ENCODE measurements around the gene EEFSEC.
A peak's percentile ranks its signal among the peaks of the same experiment; 100 is the strongest.

EEFSEC gene

DNA sequence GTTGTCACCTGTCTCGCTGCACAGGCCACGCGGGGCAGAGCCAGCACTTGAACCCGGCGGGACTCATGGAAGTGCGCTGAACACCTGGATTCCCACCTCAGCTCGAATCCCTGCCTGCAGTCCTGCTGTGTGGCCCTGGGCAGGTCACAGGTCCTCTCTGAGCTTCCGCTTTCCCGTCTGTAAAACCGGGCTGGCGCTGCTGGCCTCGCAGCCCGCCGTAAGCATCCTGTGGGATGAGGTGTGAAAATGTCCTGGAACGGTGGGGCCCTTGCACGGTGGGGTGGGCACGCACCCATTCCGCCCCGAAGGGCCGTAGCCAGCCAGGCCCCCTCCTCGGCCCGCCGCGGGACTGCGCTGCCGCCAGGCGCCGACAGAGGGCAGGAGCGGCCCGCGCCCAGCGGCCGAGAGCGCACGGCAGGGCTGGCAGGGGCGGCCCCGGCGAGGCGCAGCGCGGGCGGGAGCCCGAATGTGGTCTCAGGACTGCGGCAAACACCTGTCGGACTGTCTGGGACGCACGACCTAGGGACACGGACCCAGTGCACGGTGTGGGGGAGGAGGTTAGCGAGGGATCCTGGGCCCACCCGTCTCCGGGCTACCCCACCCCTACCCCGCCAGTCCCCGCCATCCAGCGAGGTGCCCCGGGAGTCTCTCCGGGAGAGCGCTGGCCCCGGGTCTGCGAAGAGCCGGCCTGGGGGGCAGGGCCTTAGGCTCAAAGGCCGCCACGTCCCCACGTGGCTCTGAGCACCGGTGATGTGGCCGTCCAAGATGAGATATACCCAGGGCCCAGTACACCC lies 273.0 kb downstream of the EEFSEC start:
- peak; percentile 38 for DNase-seq (ENCODE audit: low read depth in 2 of 2)

DNA sequence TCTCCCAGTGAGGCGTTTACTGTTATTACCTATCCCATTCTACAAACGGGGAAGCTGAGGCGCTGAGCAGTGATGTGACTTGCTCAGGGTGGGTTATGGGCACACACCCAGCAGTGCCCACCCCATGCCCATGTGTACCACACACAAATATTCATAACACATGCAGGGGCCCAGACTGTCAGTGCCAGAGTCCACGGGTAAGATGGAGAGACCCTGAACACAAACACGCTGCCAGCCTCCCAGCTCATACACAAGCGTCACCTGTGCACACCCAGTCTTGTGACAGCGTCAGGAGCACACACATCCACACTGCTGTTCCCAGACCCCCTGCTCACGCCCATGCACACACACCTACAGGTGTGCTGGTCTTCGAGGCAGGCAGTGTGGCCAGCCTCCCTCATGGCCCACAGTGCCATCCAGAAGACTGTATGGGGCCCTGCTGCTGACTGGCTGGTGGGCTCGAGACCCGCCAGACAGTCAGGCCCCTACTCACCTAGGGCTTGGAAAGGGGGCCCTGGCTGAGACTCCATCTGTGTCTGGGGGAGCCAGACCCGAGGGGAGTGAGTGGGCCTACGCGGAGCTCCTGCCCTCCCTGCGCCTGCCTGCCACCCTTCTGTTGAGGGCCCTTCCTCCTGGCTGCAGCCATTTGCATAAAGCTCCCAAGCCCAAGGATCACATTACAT lies 274.0 kb downstream of the EEFSEC start:
- DNase-seq (ENCODE audit: low read depth in 2 of 2) = no peak

DNA sequence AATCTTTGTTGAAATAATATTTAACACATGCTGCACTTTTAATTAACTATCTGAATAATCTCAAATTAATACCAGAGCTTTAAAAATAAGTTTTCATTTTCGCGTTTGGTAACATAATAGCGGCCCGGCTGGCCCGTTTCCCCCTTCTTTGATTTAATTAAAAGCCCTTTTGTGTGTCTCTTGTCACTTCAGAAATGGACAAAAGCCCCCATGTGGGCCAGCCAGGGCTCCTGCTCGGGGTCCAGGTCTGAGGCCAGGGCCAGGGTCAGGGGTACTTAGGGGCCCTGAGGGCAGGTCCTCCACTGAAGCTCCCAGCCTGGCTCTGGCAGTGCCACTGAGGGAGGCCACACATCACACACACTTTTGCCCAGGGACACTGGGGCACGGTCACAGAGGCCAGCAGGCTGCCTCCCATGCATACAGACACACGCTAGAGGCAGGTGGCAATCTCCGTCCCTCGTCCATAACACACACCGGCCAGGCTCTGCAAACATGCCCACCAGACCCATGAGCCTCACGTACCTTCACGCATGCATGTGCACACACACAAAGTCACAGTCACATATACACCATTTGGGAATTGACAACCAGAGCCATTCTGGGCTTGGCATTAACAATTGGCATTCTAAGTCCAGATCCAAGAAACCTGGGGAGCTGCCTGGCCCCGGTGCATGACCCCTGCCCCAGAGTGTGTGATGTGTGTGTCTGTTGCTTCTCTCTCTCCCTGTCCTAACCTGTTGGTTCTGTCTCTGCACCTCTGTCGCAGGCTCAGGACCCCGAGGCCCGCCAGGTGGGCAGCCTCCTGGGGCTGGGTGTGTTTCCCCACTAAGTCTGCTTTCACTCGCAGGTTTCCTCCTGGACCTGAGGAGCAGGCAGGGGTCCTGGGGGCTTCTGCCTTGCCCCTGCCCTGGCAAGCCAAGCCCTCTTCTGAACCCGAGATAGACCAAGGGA lies 274.9 kb downstream of the EEFSEC start:
- DNase-seq (ENCODE audit: low read depth in 2 of 2) = no peak

DNA sequence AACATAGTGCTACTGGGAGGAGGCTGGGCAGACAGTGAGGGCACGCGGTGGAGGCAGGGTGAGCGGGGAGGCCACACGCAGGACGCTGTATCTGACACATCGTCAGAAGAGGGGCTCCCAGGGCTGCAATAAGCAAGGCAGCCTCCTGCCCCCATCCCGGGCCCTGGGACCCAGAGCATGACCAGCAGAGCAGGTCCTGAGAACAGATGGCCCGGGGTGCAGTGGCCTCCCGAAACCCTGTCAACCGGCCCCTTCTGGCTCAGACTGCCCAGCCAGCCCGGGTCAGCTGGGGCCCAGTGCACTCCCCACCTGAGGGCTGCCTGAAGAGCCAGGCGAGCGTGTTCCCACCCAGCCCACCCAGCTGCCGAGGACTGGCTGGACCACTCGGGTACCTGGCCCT lies 276.0 kb downstream of the EEFSEC start:
- no peak for DNase-seq (ENCODE audit: low read depth in 2 of 2)

DNA sequence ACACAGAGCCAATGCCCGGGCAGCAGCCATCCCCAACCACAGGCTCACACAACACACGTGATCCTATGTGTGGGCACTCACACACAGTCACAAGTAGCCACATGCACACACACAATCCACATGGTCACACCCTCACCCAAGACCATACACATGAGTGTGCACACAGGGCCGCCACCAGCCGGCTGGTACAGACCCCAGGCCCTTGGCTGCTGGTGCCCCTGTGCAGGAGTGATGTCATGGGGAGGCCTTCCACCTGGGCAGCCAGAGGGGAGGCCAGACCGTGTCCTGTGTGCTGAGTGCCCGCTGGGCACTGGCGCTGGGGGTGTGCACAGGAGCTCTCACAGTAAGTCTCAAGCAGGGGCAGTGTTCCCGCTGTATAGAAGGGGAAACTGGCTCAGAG lies 276.5 kb downstream of the EEFSEC start:
- no peak for DNase-seq (ENCODE audit: low read depth in 2 of 2)

DNA sequence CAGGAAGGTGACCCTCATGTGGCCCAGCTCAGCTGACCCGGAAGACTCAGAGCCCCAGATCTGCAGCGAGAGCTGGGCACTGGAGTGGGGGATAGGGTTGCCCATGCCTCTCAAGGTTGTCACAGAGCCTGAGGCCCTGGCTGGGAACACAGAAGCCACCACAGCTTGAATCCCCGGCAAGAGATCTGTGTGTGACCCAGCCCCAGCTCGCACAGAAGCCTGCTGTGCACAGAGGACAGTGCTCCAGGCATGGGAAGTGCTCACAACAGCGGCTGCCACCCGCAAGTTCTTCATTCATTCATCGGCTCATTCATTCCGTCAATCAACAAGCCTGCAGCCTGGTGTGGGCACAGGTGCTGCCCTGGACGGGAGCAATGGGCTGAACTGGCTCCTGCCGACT lies 277.0 kb downstream of the EEFSEC start:
- no peak for DNase-seq (ENCODE audit: low read depth in 2 of 2)

DNA sequence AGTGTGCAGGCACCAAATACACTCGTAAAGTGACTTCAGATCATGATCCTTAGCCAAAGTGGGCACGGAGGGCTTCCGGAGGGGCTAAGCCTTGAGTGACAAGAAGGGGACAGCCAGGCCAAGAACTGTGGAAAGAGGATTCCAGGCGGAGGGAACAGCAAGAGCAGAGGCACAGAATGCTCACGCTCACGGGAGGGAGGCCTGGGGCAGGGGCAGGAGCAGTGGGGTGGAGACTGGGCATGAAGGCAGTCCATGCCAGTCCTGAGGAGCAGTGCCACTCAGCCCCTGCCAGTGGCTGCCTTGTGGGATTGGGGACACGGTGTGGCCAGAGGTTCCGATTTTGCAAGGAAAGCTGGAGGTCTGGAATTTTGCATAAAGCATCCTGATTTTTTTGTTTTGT lies 277.4 kb downstream of the EEFSEC start:
- no peak for DNase-seq (ENCODE audit: low read depth in 2 of 2)

DNA sequence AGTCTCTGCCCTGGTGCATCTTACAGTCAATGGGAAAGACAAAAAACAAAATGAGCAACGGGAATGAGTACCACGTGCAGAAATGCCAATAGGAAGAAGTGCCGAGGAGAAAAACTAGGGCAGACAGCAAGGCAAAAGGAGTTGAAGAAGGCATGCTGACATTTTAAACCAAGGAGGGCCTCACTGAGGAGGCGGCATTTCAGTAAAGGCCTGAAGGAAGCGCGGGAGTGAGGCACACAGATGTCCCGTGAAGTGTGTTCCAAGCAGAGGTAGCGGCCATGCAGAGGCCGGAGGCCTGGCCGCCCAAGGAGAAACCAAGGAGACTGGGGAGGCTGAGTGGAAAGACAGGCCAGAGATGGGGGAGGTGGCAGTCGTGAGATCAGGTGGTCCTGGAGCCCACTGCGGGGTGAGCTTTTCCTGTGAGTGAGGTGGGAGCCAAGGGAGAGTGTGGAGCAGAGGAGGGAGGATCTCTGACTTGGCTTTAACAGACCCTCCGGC lies 278.6 kb downstream of the EEFSEC start:
- DNase-seq (ENCODE audit: low read depth in 2 of 2) = no peak

DNA sequence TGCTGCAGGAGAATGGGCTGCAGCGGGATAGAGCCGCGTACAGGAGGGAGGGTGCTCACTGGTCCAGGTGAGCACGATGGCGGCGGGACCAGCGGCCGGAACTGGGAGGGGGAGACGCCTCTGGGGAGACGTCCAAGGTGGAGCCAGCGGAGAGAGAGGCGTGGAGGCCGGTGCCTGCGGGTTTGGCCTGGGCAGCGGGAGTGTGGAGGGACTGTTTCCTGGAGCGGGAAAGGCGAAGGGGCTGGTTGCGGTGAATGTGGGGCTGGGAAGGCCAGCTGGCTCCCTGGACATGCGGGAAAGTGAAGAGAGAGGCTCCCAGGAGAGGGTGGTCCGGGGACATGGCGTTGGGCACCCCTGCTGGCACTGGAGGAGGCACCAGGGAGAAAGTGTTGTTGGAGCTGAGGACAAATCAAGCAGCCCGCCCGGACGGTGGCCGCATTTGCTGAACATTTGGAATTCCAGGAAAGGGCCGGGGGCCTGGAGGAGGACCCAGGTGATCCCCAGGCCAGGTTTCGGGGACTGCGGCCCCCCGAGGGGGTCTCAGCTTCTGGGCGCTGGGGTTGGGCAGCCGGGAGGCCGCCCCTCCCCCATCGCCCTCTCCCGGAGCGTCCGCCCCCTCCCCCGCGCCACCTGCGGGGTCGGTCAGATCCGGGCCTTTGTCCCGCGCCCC lies 279.2 kb downstream of the EEFSEC start:
- no peak for DNase-seq (ENCODE audit: low read depth in 2 of 2)

DNA sequence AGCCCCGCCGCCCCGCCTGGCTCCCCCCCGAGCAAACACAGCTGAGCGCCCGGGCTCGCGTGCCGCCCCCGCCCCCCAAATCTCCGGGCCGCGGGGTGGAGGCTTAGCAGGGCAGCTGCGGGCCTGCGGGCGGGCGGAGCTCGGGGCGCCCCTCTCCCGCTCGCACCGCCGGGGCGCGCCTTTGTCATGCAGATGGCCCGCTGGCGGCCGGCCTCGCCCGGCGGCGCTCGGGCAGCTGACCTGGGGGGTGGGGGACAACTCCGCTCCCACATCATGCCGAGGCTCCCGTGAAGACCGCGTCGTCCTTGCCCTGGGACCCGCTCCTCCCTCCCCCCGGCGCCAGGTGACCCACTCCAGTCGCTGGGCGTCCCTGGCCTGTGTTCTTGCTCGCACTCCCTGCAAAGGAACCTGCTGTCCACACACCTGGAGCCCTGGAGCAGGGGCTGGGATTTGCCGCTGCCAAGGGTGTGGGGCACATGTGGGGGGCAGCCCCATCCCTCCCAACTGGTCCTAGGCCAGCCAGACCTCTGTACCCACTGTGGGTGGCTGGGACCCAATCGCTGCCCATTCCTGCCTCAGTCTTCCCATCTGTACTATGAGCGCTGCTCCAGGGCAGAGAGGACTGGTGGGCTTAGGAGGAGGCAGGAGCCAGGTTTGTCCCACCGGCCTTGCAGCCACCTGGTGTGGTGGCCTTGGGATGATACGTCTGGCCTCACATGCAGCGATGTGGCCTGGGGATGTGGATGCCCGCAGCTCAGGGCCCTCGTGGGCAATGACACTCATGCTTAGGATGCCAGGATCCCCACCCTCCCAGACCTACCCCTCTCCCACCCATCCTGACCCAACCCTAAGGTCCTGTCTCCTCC lies 279.9 kb downstream of the EEFSEC start:
- no peak for DNase-seq (ENCODE audit: low read depth in 2 of 2)

DNA sequence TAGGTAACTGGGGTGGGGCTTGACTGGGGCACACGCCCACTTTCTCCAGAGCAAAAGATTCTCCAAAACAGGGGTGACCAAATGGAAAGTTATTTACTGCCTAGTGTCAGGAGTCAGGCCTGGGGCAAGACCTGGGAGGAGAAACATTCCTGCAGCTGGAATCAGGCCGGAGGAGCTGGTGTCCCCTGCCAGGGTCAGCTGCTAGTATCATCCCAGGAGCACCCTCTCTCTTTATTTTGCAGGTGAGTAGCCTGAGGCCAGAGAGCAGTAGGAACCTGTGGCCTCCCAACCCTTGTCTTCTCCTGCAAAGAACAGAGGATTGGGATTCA lies 280.5 kb downstream of the EEFSEC start:
- no peak for DNase-seq (ENCODE audit: low read depth in 2 of 2)

DNA sequence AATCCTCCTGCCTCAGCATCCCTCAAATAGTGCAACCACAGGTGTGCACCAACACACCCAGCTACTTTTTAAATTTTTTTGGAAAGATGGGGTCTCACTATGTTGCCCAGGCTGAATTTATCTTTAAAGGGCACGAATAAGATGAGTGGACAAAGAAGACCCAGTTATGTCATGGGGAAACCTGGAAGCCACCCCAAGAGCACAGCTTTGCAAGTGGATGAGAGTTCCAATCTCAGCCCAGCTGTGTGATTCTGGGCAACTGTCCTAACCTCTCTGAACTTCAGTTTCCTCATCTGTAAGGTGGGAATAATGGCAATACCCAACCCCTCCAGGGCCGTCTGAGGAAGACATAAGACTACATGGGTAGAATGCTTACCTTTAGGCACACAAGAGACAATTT lies 281.2 kb downstream of the EEFSEC start:
- no peak for DNase-seq (ENCODE audit: low read depth in 2 of 2)

DNA sequence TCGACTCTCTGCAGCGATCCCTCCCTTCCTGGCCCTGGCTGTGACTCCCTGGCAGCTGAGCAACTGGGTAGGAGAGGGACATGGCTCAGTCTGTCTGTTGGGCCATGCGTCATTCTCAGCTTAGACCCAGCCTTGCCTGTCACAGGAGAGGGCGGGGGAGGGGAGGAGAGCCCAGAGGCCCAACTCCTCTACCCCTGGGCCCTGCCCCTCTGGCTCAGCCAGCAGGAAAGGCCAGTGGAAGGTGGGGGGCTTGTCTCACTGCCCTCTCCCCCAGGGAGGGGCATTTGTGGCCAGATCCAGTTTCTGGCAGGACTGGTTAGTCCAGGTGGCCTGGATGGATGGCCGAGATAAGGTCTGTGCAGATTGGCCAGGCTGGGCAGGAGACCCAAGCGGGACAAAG lies 281.8 kb downstream of the EEFSEC start:
- DNase-seq (ENCODE audit: low read depth in 2 of 2) = no peak

DNA sequence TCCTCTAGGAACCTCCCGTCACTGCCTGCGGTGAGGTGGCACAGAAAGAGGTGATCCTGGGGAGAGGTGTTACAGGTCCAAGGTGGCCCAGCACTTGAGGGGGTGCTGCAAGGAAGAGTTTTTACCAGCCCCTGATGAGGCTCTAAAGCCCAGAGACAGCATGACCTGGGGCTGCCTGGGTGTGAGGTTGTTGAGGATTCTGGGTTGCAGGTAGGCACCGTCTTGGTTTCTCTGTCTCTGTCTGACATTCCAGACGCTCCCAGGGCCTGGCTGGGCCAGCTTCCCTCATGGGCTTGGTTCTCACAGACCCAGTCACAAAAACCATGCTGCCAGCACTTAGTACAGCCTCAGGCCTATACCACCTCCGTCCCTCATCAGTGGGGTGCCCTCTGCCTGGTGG lies 282.3 kb downstream of the EEFSEC start:
- no peak for DNase-seq (ENCODE audit: low read depth in 2 of 2)

DNA sequence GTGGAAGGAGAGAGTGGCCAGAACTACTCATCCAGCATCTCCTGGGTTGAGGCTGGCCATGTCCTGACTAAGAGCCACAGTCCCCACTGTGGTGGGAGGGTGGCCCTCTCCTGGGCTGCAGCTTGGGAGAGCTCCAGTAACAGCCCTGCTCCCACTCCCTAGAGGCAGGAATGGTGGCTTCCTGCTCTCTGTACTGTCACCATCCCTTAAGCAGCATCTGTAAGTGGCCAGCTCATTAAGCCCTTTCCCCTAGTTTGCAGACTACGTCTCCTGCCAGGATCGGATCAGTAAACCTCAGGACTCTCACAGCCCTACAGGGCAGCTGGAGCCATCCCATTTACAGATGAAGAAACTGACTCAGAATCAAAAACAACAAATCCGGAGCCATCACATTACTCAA lies 282.9 kb downstream of the EEFSEC start:
- no peak for DNase-seq (ENCODE audit: low read depth in 2 of 2)

DNA sequence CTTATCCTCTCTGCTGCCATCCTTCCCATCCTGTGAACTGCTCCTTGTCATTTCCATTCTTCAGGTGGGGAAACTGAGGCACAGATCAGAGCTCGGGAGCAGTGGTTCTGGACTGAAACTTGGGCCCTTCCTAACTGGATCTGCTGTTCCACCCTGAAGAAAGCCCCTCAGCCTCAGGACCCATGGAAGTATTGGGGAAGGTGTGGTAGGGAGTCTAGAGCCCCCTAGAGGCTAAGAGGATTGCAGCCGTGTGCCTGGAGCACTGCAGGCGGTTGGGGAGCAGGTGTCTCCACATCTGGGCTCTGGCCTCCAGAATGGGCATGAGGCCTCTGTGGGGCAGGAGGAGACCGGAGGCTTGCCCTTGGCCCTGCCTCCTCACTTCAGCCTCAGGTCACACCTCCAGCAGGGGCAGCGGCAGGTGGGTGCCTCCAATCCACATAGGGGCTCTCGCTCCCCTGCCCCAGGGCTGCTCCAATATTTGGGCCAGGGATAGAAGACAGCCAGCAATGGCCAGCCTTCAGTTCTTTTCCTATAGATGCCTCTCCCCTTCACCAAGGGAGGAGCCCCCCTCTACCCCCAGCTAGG lies 285.3 kb downstream of the EEFSEC start:
- DNase-seq (ENCODE audit: low read depth in 2 of 2) = no peak

DNA sequence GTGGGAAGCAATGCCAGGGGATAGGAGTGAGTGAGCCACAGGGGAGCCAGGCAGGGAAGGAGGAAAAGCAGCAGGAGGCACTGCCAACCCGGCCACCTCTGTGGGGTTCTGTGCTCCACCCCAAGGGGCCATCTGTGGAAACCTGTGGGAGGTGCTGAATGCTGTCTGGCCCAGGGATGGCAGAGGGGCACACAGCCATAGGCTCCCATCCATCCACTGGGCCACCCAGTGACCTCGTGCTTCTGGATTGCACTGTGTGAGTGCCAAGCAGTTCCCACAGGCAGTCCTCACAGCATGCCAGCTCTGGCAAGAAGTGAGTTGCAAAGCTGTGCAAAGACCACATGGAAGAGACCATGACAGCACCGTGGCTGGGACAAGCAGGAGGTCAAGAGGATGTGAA lies 285.9 kb downstream of the EEFSEC start:
- DNase-seq (ENCODE audit: low read depth in 2 of 2) = no peak

DNA sequence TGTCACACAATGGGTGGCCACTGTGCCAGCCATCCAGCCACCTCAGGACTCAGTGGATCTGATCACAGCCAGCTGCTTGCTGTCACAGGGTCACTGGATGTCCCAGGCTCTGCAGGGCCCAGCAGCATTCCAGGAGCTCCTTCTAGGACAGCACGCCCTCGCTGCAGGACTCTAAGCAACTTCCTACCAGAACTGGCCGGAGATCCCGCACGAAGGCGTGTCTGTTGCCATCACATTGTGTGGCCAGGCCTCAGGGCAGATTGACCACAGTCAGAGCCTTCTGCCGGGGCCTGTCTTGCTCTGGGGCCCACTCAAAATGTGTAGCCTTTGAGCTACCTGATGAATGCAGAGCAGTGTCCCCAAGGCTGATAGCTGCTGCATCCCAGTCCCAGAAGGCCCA lies 288.8 kb downstream of the EEFSEC start:
- no peak for DNase-seq (ENCODE audit: low read depth in 2 of 2)

DNA sequence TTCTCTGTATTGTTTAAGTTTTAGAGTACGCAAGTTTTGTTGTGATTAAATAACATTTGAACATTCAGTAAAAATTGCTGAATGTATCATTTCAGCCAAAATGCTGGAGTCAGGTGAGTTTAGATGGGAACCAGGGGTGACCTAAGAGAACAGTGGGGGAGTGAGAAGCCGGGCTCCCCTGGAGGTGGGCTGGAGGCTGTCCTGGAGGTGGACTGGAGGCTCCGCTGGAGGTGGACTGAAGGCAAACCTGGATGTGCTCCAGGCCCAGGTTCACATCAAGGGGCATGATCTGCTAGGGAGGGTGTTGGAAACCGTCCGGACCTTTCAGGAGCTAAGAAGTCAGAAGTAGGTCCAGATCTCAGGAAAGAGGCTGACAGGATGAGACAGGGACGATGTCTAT lies 289.7 kb downstream of the EEFSEC start:
- no peak for DNase-seq (ENCODE audit: low read depth in 2 of 2)

DNA sequence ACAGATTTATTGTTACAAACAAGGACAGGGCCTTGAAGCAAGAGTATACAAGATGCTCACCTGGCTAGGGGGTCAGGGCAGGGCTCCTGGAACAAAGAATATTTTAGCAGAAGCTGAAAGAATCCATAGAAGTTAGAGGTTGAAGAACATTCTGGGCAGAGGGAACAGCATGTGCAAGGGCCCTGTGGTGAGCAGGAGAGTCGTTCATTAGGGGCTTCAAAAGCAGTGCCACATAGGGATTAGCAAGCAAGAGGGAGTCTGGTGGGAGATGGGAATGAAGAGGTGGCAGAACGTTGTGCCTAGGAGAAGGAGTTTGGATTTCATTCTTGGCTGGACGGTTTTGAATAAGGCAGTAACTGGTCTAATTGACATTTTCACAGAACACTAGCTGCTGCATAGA lies 290.5 kb downstream of the EEFSEC start:
- DNase-seq (ENCODE audit: low read depth in 2 of 2) = no peak

DNA sequence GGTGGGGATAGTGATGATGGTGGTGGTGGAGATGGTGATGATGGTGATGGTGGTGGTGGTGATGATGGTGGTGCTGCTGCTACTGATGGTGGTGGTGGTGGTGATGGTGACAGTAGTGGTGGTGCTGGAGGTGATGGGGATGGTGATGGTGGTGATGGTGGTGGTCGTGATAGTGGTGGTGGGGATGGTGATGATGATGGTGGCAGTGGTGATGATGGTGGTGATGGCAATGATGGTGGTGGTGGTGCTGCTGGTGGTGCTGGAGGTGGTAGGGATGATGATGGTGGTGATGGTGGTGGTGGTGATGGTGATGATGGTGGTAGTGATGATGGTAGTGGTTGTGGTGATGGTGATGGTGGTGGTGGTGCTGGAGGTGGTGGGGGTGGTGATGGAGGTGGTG lies 292.1 kb downstream of the EEFSEC start:
- DNase-seq (ENCODE audit: low read depth in 2 of 2) = no peak
